Activated B cell treated with CpG ODN at 0.5 μM for 24 hours (primary cell): ENCODE measurements around the gene NDE1. TPM values are rescaled to one million over a fixed set of nuclear protein-coding genes. Genes with fewer than 3 reads are reported as not detected.

Experiments used
- ATAC-seq: fragments of 200-7000 bp; cut with Tn5 transposase; one replicate; pipeline ENCODE4 v1.10.0; 2021; ENCODE audit warnings: low read depth, mild to moderate bottlenecking, moderate library complexity
- CTCF ChIA-PET: fragments of 350-600 bp; sonication (Branson Sonifier 250); formaldehyde crosslinking; loops from one replicate; lab custom pipeline; 2021; ENCODE audit warnings: antibody characterized with exemption; lab: Charles Lee
- POLR2A ChIA-PET: fragments of 350-600 bp; sonication (Branson Sonifier 250); formaldehyde crosslinking; loops from one replicate; lab custom pipeline; 2021; ENCODE audit warnings: antibody characterized with exemption; lab: Charles Lee
- DNase-seq: peaks from one replicate; pipeline ENCODE4 v3.0.0; 2022
- H3K27ac Mint-ChIP-seq: one replicate; pipeline ENCODE4 v1.8.0; 2020; ENCODE audit warnings: mixed read lengths
- H3K27me3 Mint-ChIP-seq: one replicate; pipeline ENCODE4 v1.8.0; 2021; ENCODE audit warnings: mixed read lengths
- H3K36me3 Mint-ChIP-seq: one replicate; pipeline ENCODE4 v1.8.0; 2021; ENCODE audit warnings: low read depth, mixed read lengths
- H3K4me1 Mint-ChIP-seq: one replicate; pipeline ENCODE4 v1.8.0; 2021; ENCODE audit warnings: mixed read lengths
- H3K4me3 Mint-ChIP-seq: one replicate; pipeline ENCODE4 v1.8.0; 2020; ENCODE audit warnings: mild to moderate bottlenecking, mixed read lengths
- H3K9me3 Mint-ChIP-seq: one replicate; pipeline ENCODE4 v1.8.0; 2020; ENCODE audit warnings: mixed read lengths
- intact Hi-C: fragments of 100-400 bp; cut with micrococcal nuclease; formaldehyde crosslinking; loops from one replicate; pipeline ENCODE4 v1.15.1; 2024
- total RNA-seq: library from RNA; stranded (reverse); gene quantifications from 2 replicates; pipeline ENCODE4 v1.2.3, GENCODE V29; 2022
- TF ChIP-seq, protein P1 (sequence below): fragments of 200-600 bp; IDR thresholded peaks from one replicate; pipeline ENCODE4 v1.8.0; 2022; ENCODE audit warnings: antibody characterized with exemption, mild to moderate bottlenecking

The NDE1 gene
- total RNA-seq, 1 donor from 2014 or later, result 163 TPM

- ATAC-seq (no peak), DNase-seq (no peak)
- Mint-ChIP-seq H3K27me3 (peaks cover 3% of the 10 kb centered on the region), H3K9me3 (no peaks in the 10 kb centered on the region), H3K27ac (no peak overlapping the region), H3K4me1 (peaks cover 3% of the 10 kb centered on the region), H3K4me3 (no peak overlapping the region), H3K36me3 (no peaks in the 10 kb centered on the region)
- intact Hi-C loops, result no loop called here
- TF ChIP-seq, protein P1, sequence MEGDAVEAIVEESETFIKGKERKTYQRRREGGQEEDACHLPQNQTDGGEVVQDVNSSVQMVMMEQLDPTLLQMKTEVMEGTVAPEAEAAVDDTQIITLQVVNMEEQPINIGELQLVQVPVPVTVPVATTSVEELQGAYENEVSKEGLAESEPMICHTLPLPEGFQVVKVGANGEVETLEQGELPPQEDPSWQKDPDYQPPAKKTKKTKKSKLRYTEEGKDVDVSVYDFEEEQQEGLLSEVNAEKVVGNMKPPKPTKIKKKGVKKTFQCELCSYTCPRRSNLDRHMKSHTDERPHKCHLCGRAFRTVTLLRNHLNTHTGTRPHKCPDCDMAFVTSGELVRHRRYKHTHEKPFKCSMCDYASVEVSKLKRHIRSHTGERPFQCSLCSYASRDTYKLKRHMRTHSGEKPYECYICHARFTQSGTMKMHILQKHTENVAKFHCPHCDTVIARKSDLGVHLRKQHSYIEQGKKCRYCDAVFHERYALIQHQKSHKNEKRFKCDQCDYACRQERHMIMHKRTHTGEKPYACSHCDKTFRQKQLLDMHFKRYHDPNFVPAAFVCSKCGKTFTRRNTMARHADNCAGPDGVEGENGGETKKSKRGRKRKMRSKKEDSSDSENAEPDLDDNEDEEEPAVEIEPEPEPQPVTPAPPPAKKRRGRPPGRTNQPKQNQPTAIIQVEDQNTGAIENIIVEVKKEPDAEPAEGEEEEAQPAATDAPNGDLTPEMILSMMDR, result no peak
- ChIA-PET POLR2A (no interaction called here), CTCF (no interaction called here)
Observed at GRCh38 chr16:15769239-15769638, 119.2 kb downstream of the NDE1 start.

DNA sequence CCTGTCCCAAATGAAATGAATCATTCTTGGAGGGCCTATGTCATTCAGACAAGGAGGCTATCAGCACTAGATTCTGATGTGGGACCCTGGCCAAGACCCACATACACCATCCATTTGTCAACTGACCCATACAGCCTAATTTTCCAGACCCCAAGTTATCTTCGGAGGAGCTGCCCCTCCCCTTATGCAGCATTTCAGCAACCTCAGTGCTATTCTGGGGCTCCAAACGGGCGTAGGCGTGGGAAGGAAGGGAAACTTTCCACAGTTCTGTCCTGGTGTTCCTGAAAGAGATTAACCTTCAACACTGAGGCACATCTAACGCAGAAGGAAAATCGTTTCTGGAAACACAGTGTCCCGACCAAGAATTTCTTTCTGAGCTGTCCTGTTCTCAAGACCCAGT, 120.1 kb downstream of the NDE1 start:
- no peaks in the 10 kb centered on the region for H3K36me3 Mint-ChIP-seq
- TF ChIP-seq, protein P1, result no peak
- DNase-seq (no peak), ATAC-seq (no peak)
- intact Hi-C loops, result no loop called here
- H3K9me3 Mint-ChIP-seq, result no peaks in the 10 kb centered on the region
- peaks cover 2% of the 10 kb centered on the region for H3K27me3 Mint-ChIP-seq
- POLR2A ChIA-PET, result no interaction called here
- H3K27ac Mint-ChIP-seq, result no peak overlapping the region
- peaks cover 3% of the 10 kb centered on the region for H3K4me1 Mint-ChIP-seq
- CTCF ChIA-PET, result no interaction called here
- H3K4me3 Mint-ChIP-seq, result no peak overlapping the region

- no peaks in the 10 kb centered on the region for H3K9me3 Mint-ChIP-seq
- intact Hi-C loops, result no loop called here
- ChIA-PET CTCF (interaction anchor here (0.7 to 0.9 kb wide), 2 partner anchors 51 to 297 kb away, joined by 3 read pairs; no protein-coding TSS in a partner anchor), POLR2A (no interaction called here)
- H3K27ac Mint-ChIP-seq, result no peak overlapping the region
- H3K4me1 Mint-ChIP-seq, result peaks cover 3% of the 10 kb centered on the region
- DNase-seq (no peak), ATAC-seq (no peak)
- TF ChIP-seq, protein P1, result no peak
- H3K27me3 Mint-ChIP-seq, result peaks cover 2% of the 10 kb centered on the region
- no peak overlapping the region for H3K4me3 Mint-ChIP-seq
- H3K36me3 Mint-ChIP-seq, result no peaks in the 10 kb centered on the region
Observed at GRCh38 chr16:15770512-15770911, 120.5 kb downstream of the NDE1 start.

GRCh38 chr16:15771694-15772093, 121.6 kb downstream of the NDE1 start:
- Mint-ChIP-seq H3K27ac (no peak overlapping the region), H3K36me3 (no peaks in the 10 kb centered on the region)
- CTCF ChIA-PET, result no interaction called here

DNA sequence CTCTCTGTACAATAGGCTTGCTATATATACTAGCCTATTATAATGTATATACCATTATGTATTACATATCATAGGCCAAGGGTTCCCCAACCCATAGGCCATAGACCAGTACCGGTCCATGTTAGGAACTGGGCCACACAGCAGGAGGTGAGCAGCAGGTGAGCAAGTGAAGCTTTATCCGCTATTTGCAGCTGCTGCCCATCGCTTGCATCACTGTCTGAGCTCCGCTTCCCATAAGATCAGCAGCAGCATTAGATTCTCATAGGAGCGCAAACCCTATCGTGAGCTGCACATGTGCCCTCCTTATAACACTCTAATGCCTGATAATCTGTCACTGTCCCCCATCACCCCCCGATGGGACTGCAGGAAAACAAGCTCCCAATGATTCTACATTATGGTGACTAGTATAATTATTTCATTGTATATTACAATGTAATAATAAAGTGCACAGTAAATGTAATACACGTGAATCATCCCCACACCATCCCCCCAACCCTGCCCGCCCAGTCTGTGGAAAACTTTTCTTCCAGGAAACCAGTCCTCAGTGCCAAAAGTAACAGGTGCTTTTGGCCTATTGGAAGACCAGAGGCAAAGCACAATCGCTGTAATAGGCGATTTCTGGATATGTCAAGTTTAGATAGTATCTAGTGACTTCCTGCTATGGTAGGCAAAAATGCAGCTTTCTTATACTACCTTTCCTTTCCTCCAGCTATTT, 122.7 kb downstream of the NDE1 start:
- Mint-ChIP-seq H3K9me3 (no peaks in the 10 kb centered on the region), H3K4me3 (no peak overlapping the region), H3K36me3 (no peaks in the 10 kb centered on the region), H3K27me3 (peaks cover 4% of the 10 kb centered on the region), H3K27ac (no peak overlapping the region), H3K4me1 (no peaks in the 10 kb centered on the region)
- TF ChIP-seq, protein P1, result no peak
- ChIA-PET CTCF (no interaction called here), POLR2A (no interaction called here)
- intact Hi-C loops, result no loop called here
- DNase-seq, result no peak
- no peak for ATAC-seq

More at GRCh38 chr16:15771694-15772093, 121.6 kb downstream of the NDE1 start:
- H3K27me3 Mint-ChIP-seq, result peaks cover 2% of the 10 kb centered on the region
- TF ChIP-seq, protein P1, result no peak
- DNase-seq (no peak), ATAC-seq (no peak)
- POLR2A ChIA-PET, result no interaction called here
- intact Hi-C loops, result no loop called here
- H3K4me1 Mint-ChIP-seq, result no peaks in the 10 kb centered on the region
- H3K9me3 Mint-ChIP-seq, result no peaks in the 10 kb centered on the region
- no peak overlapping the region for H3K4me3 Mint-ChIP-seq
